CD14-positive monocyte (primary cell): ENCODE data around the gene LIMK2. TPM values are rescaled to one million over a fixed set of nuclear protein-coding genes. Genes with fewer than 3 reads are reported as not detected.
A peak's percentile ranks its signal among the peaks of the same experiment; 100 is the strongest.

Source experiments
- DNase-seq, 3 donors: peaks; one replicate each; pipeline ENCODE4 v3.0.0-alpha.2; 2011 to 2022
- H2AFZ ChIP-seq: 2 replicates; pipeline ENCODE4 v1.6.0; 2012; ENCODE audit warnings: mild to moderate bottlenecking, low read depth, low read length, inconsistent platforms; ENCODE audit not compliant: insufficient read depth, poor library complexity, severe bottlenecking
- H3K27ac ChIP-seq, 2 donors: 1 replicate in 1 of 2; 2 replicates in 1 of 2; pipeline ENCODE4 v1.5.1; 2012 to 2013; ENCODE audit warnings: low read length in 2 of 2, control low read depth in 1 of 2, inconsistent platforms in 1 of 2, low read depth in 1 of 2, mild to moderate bottlenecking in 1 of 2
- H3K27me3 ChIP-seq, 2 donors: one replicate each; pipeline versions ENCODE4 v1.6.0 to v1.6.1; 2011 to 2013; ENCODE audit warnings: low read length in 2 of 2; ENCODE audit not compliant: control insufficient read depth in 2 of 2, insufficient read depth in 2 of 2
- H3K36me3 ChIP-seq, 2 donors: replicated peaks in 1 of 2; 1 replicate in 1 of 2; 2 replicates in 1 of 2; pipeline versions ENCODE4 v1.5.1 to v1.6.1; 2012 to 2013; ENCODE audit warnings: low read length in 2 of 2, control low read depth in 1 of 2, inconsistent platforms in 1 of 2, mild to moderate bottlenecking in 1 of 2; ENCODE audit not compliant: insufficient read depth in 2 of 2, control insufficient read depth in 1 of 2
- H3K4me1 ChIP-seq, 2 donors: 1 replicate in 1 of 2; 2 replicates in 1 of 2; pipeline versions ENCODE4 v1.5.1 to v1.6.1; 2012 to 2013; ENCODE audit warnings: low read length in 2 of 2, control low read depth in 1 of 2, inconsistent platforms in 1 of 2, mild to moderate bottlenecking in 1 of 2, moderate library complexity in 1 of 2; ENCODE audit not compliant: insufficient read depth in 2 of 2, control insufficient read depth in 1 of 2
- H3K4me2 ChIP-seq: replicated peaks from 2 replicates; pipeline ENCODE3; 2012; ENCODE audit warnings: low read length, moderate library complexity, mild to moderate bottlenecking; ENCODE audit not compliant: poor library complexity, severe bottlenecking; ENCODE audit errors: extremely low read depth
- H3K4me3 ChIP-seq, 3 experiments: fragments of 200-600 bp in 1 of 3; sonication (generic) in 1 of 3; replicated peaks in 1 of 3; 1 replicate in 2 of 3; 2 replicates in 1 of 3; pipeline ENCODE4 v1.5.1; 2011 to 2013; ENCODE audit warnings: low read length in 3 of 3, mild to moderate bottlenecking in 3 of 3, control low read depth in 2 of 3, low read depth in 2 of 3, inconsistent platforms in 1 of 3, moderate library complexity in 1 of 3
- H3K79me2 ChIP-seq: 2 replicates; pipeline ENCODE4 v1.6.0; 2012; ENCODE audit warnings: mild to moderate bottlenecking, control low read depth, inconsistent platforms, low read length, moderate library complexity; ENCODE audit not compliant: insufficient read depth
- H3K9ac ChIP-seq: 2 replicates; pipeline ENCODE4 v1.6.0; 2017; ENCODE audit warnings: low read length, mild to moderate bottlenecking; ENCODE audit not compliant: insufficient read depth, poor library complexity, severe bottlenecking
- H3K9me3 ChIP-seq, 2 donors: replicated peaks in 1 of 2; 1 replicate in 1 of 2; 2 replicates in 1 of 2; pipeline versions ENCODE4 v1.5.1 to v1.6.1; 2012 to 2013; ENCODE audit warnings: low read length in 2 of 2, control low read depth in 1 of 2; ENCODE audit not compliant: control insufficient read depth in 1 of 2, insufficient read depth in 1 of 2
- H4K20me1 ChIP-seq: 2 replicates; pipeline ENCODE4 v1.6.0; 2012; ENCODE audit warnings: mild to moderate bottlenecking, low read length, control low read depth, moderate library complexity; ENCODE audit not compliant: insufficient read depth
- H3K27ac Mint-ChIP-seq, 7 donors: one replicate each; pipeline ENCODE4 v1.8.0; 2020; ENCODE audit warnings: mild to moderate bottlenecking in 7 of 7, mixed read lengths in 7 of 7, moderate library complexity in 6 of 7, inconsistent platforms in 2 of 7
- H3K27me3 Mint-ChIP-seq, 3 donors: one replicate each; pipeline ENCODE4 v1.8.0; 2021 to 2022; ENCODE audit warnings: low read depth in 3 of 3, mild to moderate bottlenecking in 3 of 3, mixed read lengths in 3 of 3, moderate library complexity in 3 of 3, inconsistent platforms in 1 of 3
- H3K36me3 Mint-ChIP-seq, 2 donors: one replicate each; pipeline ENCODE4 v1.8.0; 2020; ENCODE audit warnings: mixed read lengths in 2 of 2, inconsistent platforms in 1 of 2, mild to moderate bottlenecking in 1 of 2
- H3K4me1 Mint-ChIP-seq: one replicate; pipeline ENCODE4 v1.8.0; 2020; ENCODE audit warnings: mild to moderate bottlenecking, mixed read lengths
- H3K4me3 Mint-ChIP-seq, 2 donors: one replicate each; pipeline ENCODE4 v1.8.0; 2020; ENCODE audit warnings: mild to moderate bottlenecking in 2 of 2, mixed read lengths in 2 of 2, moderate library complexity in 1 of 2
- H3K9me3 Mint-ChIP-seq, 7 donors: one replicate each; pipeline ENCODE4 v1.8.0; 2020 to 2022; ENCODE audit warnings: mixed read lengths in 7 of 7, mild to moderate bottlenecking in 6 of 7, moderate library complexity in 6 of 7, inconsistent platforms in 2 of 7
- WGBS: methylation state at CpG from one replicate; pipeline ENCODE4 v1.1.5; 2013; ENCODE audit warnings: missing lambda C conversion rate; ENCODE audit not compliant: insufficient coverage; 5-methylcytosine and 5-hydroxymethylcytosine counted together
- intact Hi-C, 2 donors: fragments of 100-400 bp; cut with micrococcal nuclease; formaldehyde crosslinking; loops; one replicate each; pipeline versions ENCODE4 v1.15.0 to v1.15.1; 2023
- polyA plus RNA-seq, 3 donors: library from polyadenylated mRNA; depleted of rRNA in 1 of 3; unstranded in 2 of 3; stranded (reverse) in 1 of 3; fragments of 300-500 nt in 2 of 3; fragments of >200 nt in 1 of 3; fragmentation: Illumina TruSeq in 2 of 3; gene quantifications; 1 replicate in 2 of 3; 2 replicates in 1 of 3; pipeline ENCODE4 v1.2.3, GENCODE V29; 2012 to 2021
- TF ChIP-seq, protein P1 (sequence below): fragments of 200-600 bp; IDR thresholded peaks from one replicate; pipeline ENCODE4 v1.8.0; 2022; ENCODE audit warnings: antibody characterized with exemption, mild to moderate bottlenecking

LIMK2 gene
- polyA plus RNA-seq, 3 donors = 5.5 to 14.2 (median 10.1) TPM

DNA sequence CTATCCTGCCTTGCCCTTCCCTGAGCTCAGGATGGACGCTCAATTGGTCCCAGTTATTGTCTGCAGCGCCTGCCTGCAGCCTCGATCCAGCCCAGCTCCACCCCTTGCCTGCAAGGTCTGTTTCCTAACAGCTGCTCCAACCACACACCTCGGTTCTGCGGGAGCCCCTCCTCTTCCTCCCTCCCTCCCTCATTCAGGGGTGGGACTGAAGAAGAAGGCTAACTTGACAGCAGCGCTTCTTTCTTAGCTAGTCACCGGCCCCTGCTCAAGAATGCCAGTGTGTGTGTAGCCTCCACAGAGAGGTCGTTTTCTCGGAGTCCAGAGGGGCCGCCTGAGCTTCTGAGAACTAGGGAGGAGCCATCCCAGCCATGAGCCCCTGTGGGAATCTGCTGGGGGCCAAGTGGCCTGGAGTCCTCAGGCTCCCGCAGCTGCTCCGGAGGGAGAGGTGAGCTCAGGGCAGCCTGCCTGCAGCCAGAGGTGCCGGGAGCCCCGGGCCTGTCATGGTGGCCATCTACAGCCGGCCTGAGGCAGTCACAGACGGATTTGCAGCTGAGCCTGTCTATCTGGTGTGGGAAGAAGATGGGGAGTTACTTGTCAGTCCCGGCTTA, 36.1 kb downstream of the LIMK2 start:
- H3K9ac ChIP-seq = peak overlapping the region; percentile 19
- H4K20me1 ChIP-seq = peaks cover 39% of the 10 kb centered on the region
- no peaks in the 10 kb centered on the region for H3K27me3 ChIP-seq
- peaks cover 16% of the 10 kb centered on the region for H3K79me2 ChIP-seq
- Mint-ChIP-seq H3K4me3 (peak overlapping the region; percentile 45 to 75), H3K9me3 (peaks cover 0 to 1% (median 0%) of the 10 kb centered on the region in 7 donors), H3K36me3 (peaks cover 24 to 27% of the 10 kb centered on the region in 2 donors), H3K27ac (peak overlapping the region in 5 of 7 donors; percentile 10 to 77 (median 59)), H3K27me3 (peaks cover 0 to 2% (median 2%) of the 10 kb centered on the region in 3 donors), H3K4me1 (peaks cover 17% of the 10 kb centered on the region)
- H2AFZ ChIP-seq = peak overlapping the region; percentile 6
- TF ChIP-seq, protein P1, sequence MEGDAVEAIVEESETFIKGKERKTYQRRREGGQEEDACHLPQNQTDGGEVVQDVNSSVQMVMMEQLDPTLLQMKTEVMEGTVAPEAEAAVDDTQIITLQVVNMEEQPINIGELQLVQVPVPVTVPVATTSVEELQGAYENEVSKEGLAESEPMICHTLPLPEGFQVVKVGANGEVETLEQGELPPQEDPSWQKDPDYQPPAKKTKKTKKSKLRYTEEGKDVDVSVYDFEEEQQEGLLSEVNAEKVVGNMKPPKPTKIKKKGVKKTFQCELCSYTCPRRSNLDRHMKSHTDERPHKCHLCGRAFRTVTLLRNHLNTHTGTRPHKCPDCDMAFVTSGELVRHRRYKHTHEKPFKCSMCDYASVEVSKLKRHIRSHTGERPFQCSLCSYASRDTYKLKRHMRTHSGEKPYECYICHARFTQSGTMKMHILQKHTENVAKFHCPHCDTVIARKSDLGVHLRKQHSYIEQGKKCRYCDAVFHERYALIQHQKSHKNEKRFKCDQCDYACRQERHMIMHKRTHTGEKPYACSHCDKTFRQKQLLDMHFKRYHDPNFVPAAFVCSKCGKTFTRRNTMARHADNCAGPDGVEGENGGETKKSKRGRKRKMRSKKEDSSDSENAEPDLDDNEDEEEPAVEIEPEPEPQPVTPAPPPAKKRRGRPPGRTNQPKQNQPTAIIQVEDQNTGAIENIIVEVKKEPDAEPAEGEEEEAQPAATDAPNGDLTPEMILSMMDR = no peak
- peak overlapping the region in 1 of 2 donors; percentile 40 for H3K27ac ChIP-seq
- peak overlapping the region; percentile 52 for H3K4me2 ChIP-seq
- WGBS = 49% methylated on average over 13 of the region's 17 CpGs
- no peaks in the 10 kb centered on the region for H3K9me3 ChIP-seq
- DNase-seq = peak; percentile 37 to 50 (median 47)
- peaks cover 0 to 53% of the 10 kb centered on the region in 2 donors for H3K36me3 ChIP-seq
- peaks cover 11 to 13% of the 10 kb centered on the region in 2 donors for H3K4me1 ChIP-seq
- H3K4me3 ChIP-seq = peak overlapping the region in 1 of 3 experiments; percentile 41
- intact Hi-C loops = no loop called here

- H2AFZ ChIP-seq = no peak overlapping the region
- DNase-seq = no peak
- Mint-ChIP-seq H3K4me1 (peaks cover 17% of the 10 kb centered on the region), H3K27me3 (peaks cover 0 to 2% (median 2%) of the 10 kb centered on the region in 3 donors), H3K9me3 (peaks cover 0 to 1% (median 0%) of the 10 kb centered on the region in 7 donors), H3K27ac (peak overlapping the region in 1 of 7 donors; percentile 54), H3K36me3 (peaks cover 23 to 24% of the 10 kb centered on the region in 2 donors), H3K4me3 (peak overlapping the region in 1 of 2 donors; percentile 9)
- no peak overlapping the region for H3K27ac ChIP-seq
- peaks cover 10% of the 10 kb centered on the region for H3K79me2 ChIP-seq
- H3K9me3 ChIP-seq = no peaks in the 10 kb centered on the region
- TF ChIP-seq, protein P1 = no peak
- H3K36me3 ChIP-seq = peaks cover 0 to 53% of the 10 kb centered on the region in 2 donors
- H3K4me1 ChIP-seq = peaks cover 11 to 13% of the 10 kb centered on the region in 2 donors
- intact Hi-C loops = no loop called here
- no peak overlapping the region for H3K9ac ChIP-seq
- WGBS = 94% methylated on average over 5 of the region's 9 CpGs
- H3K4me3 ChIP-seq = no peak overlapping the region
- H4K20me1 ChIP-seq = peaks cover 44% of the 10 kb centered on the region
- H3K27me3 ChIP-seq = no peaks in the 10 kb centered on the region
- no peak overlapping the region for H3K4me2 ChIP-seq
Measured at GRCh38 chr22:31248965-31249958, 37.2 kb downstream of the LIMK2 start.
